A549 (cell line): Measurements from ENCODE around the gene SGCA.

Experiments used
- NFE2L2 ChIP-seq: fragments of 150-350 bp; conservative IDR thresholded peaks from 2 replicates; pipeline ENCODE4 v1.6.1; 2014; ENCODE audit warnings: low read length
- NPAS2 ChIP-seq: fragments of 250-450 bp; sonication (Bioruptor Pico); IDR thresholded peaks from 2 replicates; pipeline ENCODE4 v1.8.0; 2022; ENCODE audit warnings: mild to moderate bottlenecking, moderate library complexity, borderline replicate concordance
- REST ChIP-seq: fragments of 200-600 bp; sonication (generic); IDR thresholded peaks from 2 replicates; pipeline ENCODE4 v1.6.1; 2016; ENCODE audit warnings: antibody characterized with exemption, mild to moderate bottlenecking, moderate library complexity

- TF ChIP-seq REST = no peak
- no peak for TF ChIP-seq NFE2L2
- TF ChIP-seq NPAS2 (CRISPR knock-in tag) = no peak
These were observed 26.9 kb downstream of the SGCA start for GRCh38 chr17:50192618-50193291.
